K562 (cell line): ENCODE results near the gene CNTD1. TPM values are rescaled to one million over a fixed set of nuclear protein-coding genes. Genes with fewer than 3 reads are reported as not detected.

ENCODE experiments used
- ARNT ChIP-seq, 2 experiments: fragments of 450-650 bp; IDR thresholded peaks; 2 replicates each; pipeline ENCODE4 v1.6.1; 2016; ENCODE audit warnings: mild to moderate bottlenecking in 1 of 2
- CAMTA2 ChIP-seq: fragments of 250-450 bp; sonication (Bioruptor Pico); conservative IDR thresholded peaks from 2 replicates; pipeline ENCODE4 v1.5.1; 2022
- E2F3 ChIP-seq: fragments of 250-450 bp; sonication (Bioruptor Pico); IDR thresholded peaks from 2 replicates; pipeline ENCODE4 v1.4.0; 2020; ENCODE audit warnings: mild to moderate bottlenecking
- GTF2E2 ChIP-seq: fragments of 200-800 bp; sonication (Bioruptor generic); IDR thresholded peaks from 2 replicates; pipeline ENCODE4 v1.6.1; 2016; ENCODE audit warnings: missing genetic modification characterization, missing compliant biosample characterization
- HNRNPH1 ChIP-seq: fragments of 200-400 bp; formaldehyde crosslinking; optimal IDR thresholded peaks from 2 replicates; pipeline ENCODE3; 2017; ENCODE audit warnings: low read depth, mild to moderate bottlenecking, low read length, moderate library complexity
- LARP7 ChIP-seq: fragments of 450-650 bp; IDR thresholded peaks from 2 replicates; pipeline ENCODE4 v1.6.1; 2016
- MEF2A ChIP-seq: IDR thresholded peaks from 2 replicates; pipeline ENCODE4 v1.6.1; 2011; ENCODE audit warnings: low read depth, mild to moderate bottlenecking, low read length, moderate library complexity; ENCODE audit not compliant: control insufficient read depth
- MEIS2 ChIP-seq: fragments of 450-650 bp; IDR thresholded peaks from 2 replicates; pipeline ENCODE4 v1.6.1; 2014; ENCODE audit warnings: mild to moderate bottlenecking; ENCODE audit not compliant: partially characterized antibody
- POLR2AphosphoS5 ChIP-seq: IDR thresholded peaks from 2 replicates; pipeline ENCODE4 v1.6.1; 2011; ENCODE audit warnings: mild to moderate bottlenecking, low read depth, low read length, moderate library complexity; ENCODE audit not compliant: control insufficient read depth, insufficient read depth
- PRMT5 ChIP-seq: sonication (generic); formaldehyde crosslinking; IDR thresholded peaks from 2 replicates; pipeline ENCODE4 v1.5.0; 2020; ENCODE audit warnings: missing genetic modification reagents
- RCOR1 ChIP-seq, 2 experiments: IDR thresholded peaks; 2 replicates each; pipeline ENCODE4 v1.6.1; 2012; ENCODE audit warnings: low read depth in 2 of 2, low read length in 2 of 2, borderline replicate concordance in 1 of 2, improper control_type of control experiment in 1 of 2
- SAP30 ChIP-seq: fragments of 200-600 bp; sonication (generic); IDR thresholded peaks from 2 replicates; pipeline ENCODE4 v1.6.1; 2012; ENCODE audit warnings: borderline replicate concordance, low read depth, mild to moderate bottlenecking, moderate library complexity, low read length, control low read depth, inconsistent platforms; ENCODE audit not compliant: insufficient read depth, poor library complexity, severe bottlenecking
- SP1 ChIP-seq: sonication (generic); formaldehyde crosslinking; IDR thresholded peaks from 2 replicates; pipeline ENCODE4 v1.8.1; 2022; ENCODE audit warnings: mild to moderate bottlenecking, missing genetic modification reagents
- SREBF2 ChIP-seq: sonication (generic); formaldehyde crosslinking; IDR thresholded peaks from 2 replicates; pipeline ENCODE4 v1.4.0; 2020; ENCODE audit warnings: mild to moderate bottlenecking, missing genetic modification reagents
- TAF1 ChIP-seq: IDR thresholded peaks from 2 replicates; pipeline ENCODE4 v1.6.1; 2011; ENCODE audit warnings: mild to moderate bottlenecking, low read length, moderate library complexity; ENCODE audit not compliant: insufficient read depth, control insufficient read depth, severe bottlenecking; ENCODE audit errors: extremely low read depth
- XRCC3 ChIP-seq: fragments of 450-650 bp; IDR thresholded peaks from 2 replicates; pipeline ENCODE4 v1.6.1; 2017; ENCODE audit warnings: mild to moderate bottlenecking, moderate library complexity
- ZBTB17 ChIP-seq: fragments of 450-650 bp; formaldehyde crosslinking; IDR thresholded peaks from 2 replicates; pipeline ENCODE4 v1.4.0; 2020; ENCODE audit warnings: mild to moderate bottlenecking
- ZFP30 ChIP-seq: fragments of 250-450 bp; sonication (Bioruptor Pico); IDR thresholded peaks from 2 replicates; pipeline ENCODE4 v1.8.0; 2022; ENCODE audit warnings: moderate library complexity, mild to moderate bottlenecking, inconsistent platforms, borderline replicate concordance
- ZNF212 ChIP-seq: fragments of 450-650 bp; formaldehyde crosslinking; IDR thresholded peaks from 2 replicates; pipeline ENCODE4 v1.4.0; 2020; ENCODE audit warnings: mild to moderate bottlenecking
- ZNF224 ChIP-seq: sonication (generic); formaldehyde crosslinking; IDR thresholded peaks from 2 replicates; pipeline ENCODE4 v1.8.0; 2022; ENCODE audit warnings: mild to moderate bottlenecking, missing genetic modification reagents
- ZNF239 ChIP-seq: fragments of 250-450 bp; sonication (Bioruptor Pico); IDR thresholded peaks from 2 replicates; pipeline ENCODE4 v1.4.0; 2020; ENCODE audit warnings: mild to moderate bottlenecking
- ZNF561 ChIP-seq: fragments of 450-650 bp; formaldehyde crosslinking; conservative IDR thresholded peaks from 2 replicates; pipeline ENCODE4 v1.4.0; 2020; ENCODE audit warnings: mild to moderate bottlenecking, moderate library complexity
- polyA plus RNA-seq, 8 experiments: library from polyadenylated mRNA; depleted of rRNA in 4 of 8; stranded (reverse) in 5 of 8; unstranded in 3 of 8; fragments of >200 nt; fragmentation: Nextera tagmentation in 2 of 8; fragmentation: Illumina TruSeq in 1 of 8; extraction: Ambion mirVana in 2 of 8; extraction: Trizol in 1 of 8; gene quantifications; 2 replicates each; pipeline versions ENCODE4 v1.2.1 to v1.2.3, GENCODE V29; 2011 to 2014; ENCODE audit warnings: inconsistent platforms in 1 of 8, missing spikeins in 1 of 8
- total RNA-seq, 7 experiments: library from RNA; depleted of rRNA in 6 of 7; stranded (reverse); fragments of >200 nt in 6 of 7; fragmentation: Illumina TruSeq in 2 of 7; extraction: Trizol in 2 of 7; gene quantifications; 2 replicates each; pipeline versions ENCODE4 v1.2.1 to v1.2.3, GENCODE V29; 2011 to 2021; ENCODE audit warnings: low replicate concordance in 1 of 7
- TF ChIP-seq, protein P1 (sequence below), 2 experiments: fragments of 450-650 bp; IDR thresholded peaks; 2 replicates each; pipeline ENCODE4 v1.6.1; 2016
- TF ChIP-seq, protein P2 (sequence below): fragments of 450-650 bp; formaldehyde crosslinking; IDR thresholded peaks from 2 replicates; pipeline ENCODE4 v1.4.0; 2020; ENCODE audit warnings: mild to moderate bottlenecking
- TF ChIP-seq, protein P3 (sequence below): sonication (generic); formaldehyde crosslinking; IDR thresholded peaks from 2 replicates; pipeline ENCODE4 v1.5.0; 2020; ENCODE audit warnings: missing genetic modification reagents
- TF ChIP-seq, protein P4 (sequence below): fragments of 250-450 bp; sonication (Bioruptor Pico); IDR thresholded peaks from 2 replicates; pipeline ENCODE4 v1.9.0; 2021; ENCODE audit warnings: mild to moderate bottlenecking

Gene CNTD1
- total and polyA plus RNA-seq, 9 of the 15 experiments (the other 6 are each of a cell fraction or from before 2014, with no cell fraction given) = 0.12 to 0.86 (median 0.41) TPM; not detected in 1

DNA sequence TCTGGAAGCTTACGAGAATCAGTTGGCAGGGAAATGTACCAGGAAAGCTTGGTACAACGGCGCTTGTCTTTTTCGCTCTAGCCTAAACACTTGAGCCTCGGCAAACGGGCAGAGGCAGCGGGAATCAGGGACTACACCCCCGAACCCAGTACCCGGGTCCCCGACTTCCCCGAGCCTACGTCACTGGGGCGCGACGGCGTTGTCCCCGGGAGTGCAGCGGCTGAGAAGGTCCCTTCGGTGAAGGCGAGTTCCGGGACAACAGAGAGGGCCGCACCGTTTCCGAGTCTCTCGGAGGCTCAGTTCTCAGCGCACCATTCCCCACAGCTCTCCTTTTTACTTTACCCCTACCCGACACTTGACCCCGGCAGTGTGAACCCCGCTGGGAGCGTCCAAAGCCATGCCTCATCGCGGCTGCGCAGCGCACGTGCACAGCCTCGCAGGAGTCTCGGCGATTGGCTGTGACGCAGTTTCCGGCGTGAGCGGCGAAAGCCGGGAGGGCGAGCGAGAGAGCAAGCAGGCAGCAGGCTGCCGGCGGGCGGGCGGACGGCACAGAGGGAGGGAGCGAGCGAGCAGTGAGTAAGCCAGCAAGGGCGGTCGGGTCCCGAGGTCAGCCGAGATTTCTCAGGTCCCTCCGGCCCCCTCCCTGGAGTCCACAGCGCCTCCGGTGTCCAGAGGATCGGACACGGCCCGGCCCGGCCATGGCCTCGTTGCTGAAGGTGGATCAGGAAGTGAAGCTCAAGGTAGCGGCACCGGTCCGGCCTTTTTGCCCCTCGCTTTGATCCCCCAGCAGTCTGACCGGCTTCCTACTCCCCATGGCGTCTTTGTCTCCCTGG, 34.5 kb downstream of the CNTD1 start, which contains the start of gene PSME3 (continued):
- peak; percentile 98 for TF ChIP-seq SAP30
- peak; percentile 77; the same call in 1 of the 2 replicates for TF ChIP-seq POLR2AphosphoS5
- TF ChIP-seq, protein P1, sequence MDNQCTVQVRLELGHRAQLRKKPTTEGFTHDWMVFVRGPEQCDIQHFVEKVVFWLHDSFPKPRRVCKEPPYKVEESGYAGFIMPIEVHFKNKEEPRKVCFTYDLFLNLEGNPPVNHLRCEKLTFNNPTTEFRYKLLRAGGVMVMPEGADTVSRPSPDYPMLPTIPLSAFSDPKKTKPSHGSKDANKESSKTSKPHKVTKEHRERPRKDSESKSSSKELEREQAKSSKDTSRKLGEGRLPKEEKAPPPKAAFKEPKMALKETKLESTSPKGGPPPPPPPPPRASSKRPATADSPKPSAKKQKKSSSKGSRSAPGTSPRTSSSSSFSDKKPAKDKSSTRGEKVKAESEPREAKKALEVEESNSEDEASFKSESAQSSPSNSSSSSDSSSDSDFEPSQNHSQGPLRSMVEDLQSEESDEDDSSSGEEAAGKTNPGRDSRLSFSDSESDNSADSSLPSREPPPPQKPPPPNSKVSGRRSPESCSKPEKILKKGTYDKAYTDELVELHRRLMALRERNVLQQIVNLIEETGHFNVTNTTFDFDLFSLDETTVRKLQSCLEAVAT (IDR thresholded peaks at IDR 0.05) = 0 out of 4 replicates have a peak, but pooled peaks have one; percentile 9 to 90
- TF ChIP-seq, protein P2, sequence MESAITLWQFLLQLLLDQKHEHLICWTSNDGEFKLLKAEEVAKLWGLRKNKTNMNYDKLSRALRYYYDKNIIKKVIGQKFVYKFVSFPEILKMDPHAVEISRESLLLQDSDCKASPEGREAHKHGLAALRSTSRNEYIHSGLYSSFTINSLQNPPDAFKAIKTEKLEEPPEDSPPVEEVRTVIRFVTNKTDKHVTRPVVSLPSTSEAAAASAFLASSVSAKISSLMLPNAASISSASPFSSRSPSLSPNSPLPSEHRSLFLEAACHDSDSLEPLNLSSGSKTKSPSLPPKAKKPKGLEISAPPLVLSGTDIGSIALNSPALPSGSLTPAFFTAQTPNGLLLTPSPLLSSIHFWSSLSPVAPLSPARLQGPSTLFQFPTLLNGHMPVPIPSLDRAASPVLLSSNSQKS (CRISPR knock-in tag) = no peak
- TF ChIP-seq HNRNPH1 = no peak
- TF ChIP-seq CAMTA2 (CRISPR knock-in tag) = no peak
- no peak for TF ChIP-seq ZNF561
- TF ChIP-seq, protein P3, sequence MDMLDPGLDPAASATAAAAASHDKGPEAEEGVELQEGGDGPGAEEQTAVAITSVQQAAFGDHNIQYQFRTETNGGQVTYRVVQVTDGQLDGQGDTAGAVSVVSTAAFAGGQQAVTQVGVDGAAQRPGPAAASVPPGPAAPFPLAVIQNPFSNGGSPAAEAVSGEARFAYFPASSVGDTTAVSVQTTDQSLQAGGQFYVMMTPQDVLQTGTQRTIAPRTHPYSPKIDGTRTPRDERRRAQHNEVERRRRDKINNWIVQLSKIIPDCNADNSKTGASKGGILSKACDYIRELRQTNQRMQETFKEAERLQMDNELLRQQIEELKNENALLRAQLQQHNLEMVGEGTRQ (CRISPR knock-in tag) = peak; percentile 62
- no peak for TF ChIP-seq ZNF224
- peak in 1 of 2 experiments; percentile 59; a peak in 3 of 4 replicates for TF ChIP-seq RCOR1 (IDR thresholded peaks at IDR 0.05; ENCODE audit: borderline replicate concordance in 1 of 2, low read depth in 2 of 2, low read length in 2 of 2)
- peak; percentile 53 for TF ChIP-seq TAF1
- no peak for TF ChIP-seq PRMT5
- TF ChIP-seq LARP7 = no peak
- TF ChIP-seq, protein P4, sequence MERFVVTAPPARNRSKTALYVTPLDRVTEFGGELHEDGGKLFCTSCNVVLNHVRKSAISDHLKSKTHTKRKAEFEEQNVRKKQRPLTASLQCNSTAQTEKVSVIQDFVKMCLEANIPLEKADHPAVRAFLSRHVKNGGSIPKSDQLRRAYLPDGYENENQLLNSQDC = no peak
- peak; percentile 78; the same call in 1 of the 2 replicates for TF ChIP-seq GTF2E2 (tag)
- TF ChIP-seq ZBTB17 = peak; percentile 91
- TF ChIP-seq ZFP30 (CRISPR knock-in tag) = no peak
- TF ChIP-seq MEIS2 = no peak
- TF ChIP-seq XRCC3 = no peak
- no peak for TF ChIP-seq ZNF239 (CRISPR knock-in tag)
- TF ChIP-seq MEF2A = no peak
- peak; percentile 52 for TF ChIP-seq SP1 (CRISPR knock-in tag)
- TF ChIP-seq SREBF2 (CRISPR knock-in tag) = peak; percentile 98
- TF ChIP-seq ARNT (IDR thresholded peaks at IDR 0.05) = 0 out of 4 replicates have a peak, but pooled peaks of 1 of the 2 experiments have one; percentile 72
- TF ChIP-seq E2F3 (CRISPR knock-in tag) = peak; percentile 47; the same call in 1 of the 2 replicates
- no peak for TF ChIP-seq ZNF212 (CRISPR knock-in tag)
